Jurkat, Clone E6-1 (cell line): ENCODE results near the gene CENPH.
"Not testable (repeated sequence)": the region's sequence is repeated elsewhere in the genome, so short reads cannot be mapped to it uniquely, and the experiment has no call there.

Source experiments
- DNase-seq: peaks from one replicate; pipeline ENCODE4 v3.0.0-alpha.2; 2011; ENCODE audit warnings: low read depth, low spot score
- H3K4me3 ChIP-seq: 2 replicates; pipeline ENCODE4 v1.5.1; 2011; ENCODE audit warnings: mild to moderate bottlenecking, low read length, control low read depth, moderate library complexity

The CENPH gene

DNA sequence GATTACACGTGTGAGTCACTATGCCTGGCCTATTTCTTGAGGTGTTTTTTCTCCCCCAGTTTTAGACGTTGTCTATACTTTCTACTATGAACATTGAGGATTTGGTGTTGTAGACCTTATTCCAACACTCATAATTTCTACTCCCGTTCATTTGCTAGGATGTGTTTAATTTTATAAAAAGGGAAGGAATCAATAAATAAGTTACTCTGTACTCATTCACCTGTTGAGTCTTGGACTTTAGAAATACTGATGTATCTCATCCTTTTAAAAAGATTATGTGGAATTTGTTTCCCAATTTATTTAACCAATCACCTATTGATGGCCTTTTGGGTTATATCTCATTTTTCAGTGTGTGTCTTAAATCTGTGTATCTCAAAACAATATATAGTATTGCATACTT lies 48.5 kb downstream of the CENPH start:
- H3K4me3 ChIP-seq = no peak overlapping the region
- no peak for DNase-seq

DNA sequence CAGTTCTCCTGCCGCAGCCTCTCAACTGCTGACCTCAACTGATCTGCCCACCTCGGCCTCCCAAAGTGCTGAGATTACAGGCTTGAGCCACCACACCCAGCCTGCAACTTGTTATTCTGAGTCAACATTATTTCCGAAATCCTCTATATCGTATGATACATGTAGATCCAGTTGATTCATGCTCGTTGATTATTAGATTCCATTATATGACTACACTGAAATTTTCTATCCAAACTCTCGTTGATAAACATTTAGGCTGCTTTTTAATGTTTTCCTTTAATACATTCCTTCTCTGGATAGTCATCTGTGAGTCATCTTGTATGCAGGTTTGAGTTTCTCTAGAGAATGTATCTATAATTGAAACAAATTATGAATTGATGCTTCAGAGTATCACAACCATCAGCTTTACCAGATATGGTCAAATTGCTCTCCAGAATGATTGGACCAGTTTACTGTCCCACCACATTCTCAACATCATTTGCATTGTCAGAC lies 49.4 kb downstream of the CENPH start:
- no peak for DNase-seq
- no peak overlapping the region for H3K4me3 ChIP-seq

DNA sequence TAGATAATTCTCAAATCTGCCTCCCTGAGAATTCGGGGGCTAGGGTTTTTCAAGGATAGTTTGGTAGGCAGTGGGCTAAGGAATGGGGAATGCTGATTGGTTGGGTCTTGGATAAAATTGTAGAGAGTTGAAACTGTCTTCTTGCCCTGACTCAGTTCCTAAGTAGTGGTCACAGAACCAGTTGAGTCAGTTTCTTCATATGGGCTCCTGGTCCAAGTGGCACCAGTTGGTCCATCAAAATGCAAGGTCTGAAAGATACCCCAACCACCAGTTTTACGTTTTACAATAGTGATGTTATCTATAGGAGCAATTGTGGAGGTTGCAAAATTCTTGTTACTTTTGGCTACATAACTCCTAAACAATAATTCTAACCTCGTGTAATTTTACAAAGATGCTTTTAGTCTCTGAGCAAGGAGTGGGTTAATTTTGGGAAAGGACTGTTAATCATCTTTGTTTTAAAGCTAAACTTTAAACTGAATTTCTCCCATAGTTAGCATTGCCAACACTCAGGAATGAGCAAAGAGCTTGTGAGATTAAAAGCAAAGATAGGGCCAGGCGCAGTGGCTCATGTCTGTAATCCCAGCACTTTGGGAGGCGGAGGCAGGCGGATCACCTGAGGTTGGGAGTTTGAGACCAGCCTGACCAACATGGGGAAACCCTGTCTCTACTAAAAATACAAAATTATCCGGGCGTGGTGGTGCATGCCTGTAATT lies 53.0 kb downstream of the CENPH start:
- H3K4me3 ChIP-seq = no peak overlapping the region
- DNase-seq = no peak

DNA sequence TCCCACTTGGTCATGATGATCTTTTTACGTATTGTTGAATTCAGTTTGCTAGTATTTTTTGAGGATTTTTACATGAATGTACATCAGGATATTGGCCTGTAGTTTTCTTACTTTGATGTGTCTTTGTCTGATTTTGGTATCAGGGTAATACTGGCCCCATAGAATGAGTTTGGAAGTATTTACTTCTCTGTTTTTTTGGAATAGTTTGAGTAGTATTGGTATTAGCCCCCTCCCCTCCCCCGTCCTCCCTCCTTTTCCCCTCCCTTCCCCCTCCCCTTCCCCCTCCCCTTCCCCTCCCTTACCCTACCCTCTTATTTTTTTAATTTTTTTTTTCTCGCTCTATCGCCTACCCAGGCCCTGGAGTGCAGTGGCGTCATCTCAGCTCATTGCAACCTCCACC lies 55.6 kb downstream of the CENPH start:
- no peak for DNase-seq
- no peak overlapping the region for H3K4me3 ChIP-seq

DNA sequence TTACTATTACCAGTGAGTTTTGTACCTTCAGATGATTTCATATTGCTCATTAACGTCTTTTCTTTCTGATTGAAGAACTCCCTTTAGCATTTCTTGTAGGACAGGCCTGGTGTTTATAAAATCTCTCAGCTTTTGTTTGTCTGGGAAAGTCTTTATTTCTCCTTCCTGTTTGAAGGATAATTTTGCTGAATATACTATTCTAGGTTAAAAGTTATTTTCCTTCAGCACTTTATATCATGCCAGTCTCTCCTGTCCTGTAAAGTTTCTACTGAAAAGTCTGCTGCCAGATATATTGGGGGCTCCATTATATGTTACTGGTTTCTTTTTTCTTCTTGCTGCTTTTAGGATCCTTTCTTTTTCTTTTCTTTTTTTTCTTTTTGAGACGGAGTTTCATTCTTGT lies 58.6 kb downstream of the CENPH start:
- H3K4me3 ChIP-seq = no peak overlapping the region
- DNase-seq = no peak

DNA sequence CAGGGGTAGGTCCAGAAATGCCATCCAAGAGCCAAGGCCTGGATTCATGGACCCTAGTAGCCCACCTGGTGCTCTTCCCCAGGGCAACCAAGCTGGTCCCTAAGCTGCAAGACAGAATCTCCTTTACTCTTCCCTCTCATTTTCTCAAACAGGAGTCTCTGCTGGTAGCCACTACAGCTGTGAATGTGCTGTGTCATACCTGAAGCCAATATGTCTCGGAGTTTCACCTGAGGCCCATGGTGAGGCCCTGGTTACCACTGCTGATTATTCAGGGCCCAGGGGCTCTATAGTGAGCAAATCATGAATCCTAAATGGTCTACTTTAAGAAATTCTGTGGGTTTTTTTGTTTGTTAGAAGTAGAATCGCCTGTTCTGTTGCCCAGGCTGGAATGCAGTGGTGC lies 61.2 kb downstream of the CENPH start:
- DNase-seq = no peak
- H3K4me3 ChIP-seq = no peak overlapping the region

DNA sequence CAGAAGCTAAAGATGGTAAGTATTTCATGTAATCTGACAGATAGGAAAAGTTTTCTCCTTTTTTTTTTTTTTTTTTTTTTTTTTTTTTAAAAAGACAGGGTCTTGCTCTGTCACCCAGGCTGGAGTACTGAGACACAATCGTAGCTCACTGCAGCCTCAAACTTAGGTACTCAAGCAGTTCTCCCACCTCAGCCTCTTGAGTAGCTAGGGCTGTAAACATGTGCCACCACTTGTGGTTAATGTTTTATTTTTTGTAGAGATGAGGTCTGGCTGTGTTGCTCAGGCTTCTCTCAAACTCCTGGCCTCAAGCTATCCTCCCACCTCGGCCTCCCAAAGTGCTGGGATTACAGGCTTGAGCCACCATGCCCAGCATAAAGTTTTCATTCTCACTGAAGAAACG lies 63.1 kb downstream of the CENPH start:
- H3K4me3 ChIP-seq = no peak overlapping the region
- DNase-seq = no peak

DNA sequence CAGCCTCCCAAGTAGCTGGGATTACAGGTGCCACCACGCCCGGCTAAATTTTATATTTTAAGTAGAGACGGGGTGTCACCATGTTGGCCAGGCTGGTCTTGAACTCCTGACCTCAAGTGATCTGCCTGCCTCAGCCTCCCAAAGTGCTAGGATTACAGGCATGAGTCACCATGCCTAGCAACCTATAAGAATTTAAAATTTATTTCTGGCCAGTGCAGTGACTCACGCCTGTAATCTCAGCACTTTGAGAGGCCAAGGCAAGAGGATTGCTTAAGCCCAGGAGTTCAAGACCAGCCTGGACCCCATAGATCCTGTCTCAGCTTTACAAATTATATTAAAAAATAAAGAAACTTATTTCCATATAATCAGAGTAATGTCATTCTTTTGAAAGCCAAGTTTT lies 66.6 kb downstream of the CENPH start:
- not testable (repeated sequence) for DNase-seq, H3K4me3 ChIP-seq

DNA sequence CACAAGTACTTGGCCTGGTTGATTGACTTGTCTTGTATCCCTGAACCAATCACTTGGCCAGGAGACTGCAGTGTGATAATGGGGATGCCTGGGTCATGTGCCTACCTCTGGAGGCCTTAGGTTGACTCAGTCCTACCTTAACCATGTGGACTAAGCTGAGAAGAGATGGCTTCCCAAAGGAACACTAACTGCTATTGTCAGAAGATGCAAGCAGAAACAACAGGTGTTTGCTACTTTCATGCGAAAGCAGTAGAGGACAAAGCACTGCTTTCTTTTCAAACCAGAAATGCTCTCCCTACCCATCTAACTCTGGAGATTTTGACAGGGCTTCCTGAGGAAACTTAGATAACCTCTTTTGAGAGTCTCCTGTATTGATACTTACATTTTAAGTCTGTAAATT lies 68.2 kb downstream of the CENPH start:
- H3K4me3 ChIP-seq = no peak overlapping the region
- no peak for DNase-seq
